Measurements from ENCODE around the gene SLC22A3. TPM values are rescaled to one million over a fixed set of nuclear protein-coding genes. Genes with fewer than 3 reads are reported as not detected.

The SLC22A3 gene
- total RNA-seq, 2 experiments from 2014 or later: not detected

- H3K27ac Mint-ChIP-seq: no peak overlapping the region
- H3K36me3 Mint-ChIP-seq (ENCODE audit: low read depth): no peaks in the 10 kb centered on the region
- H3K4me1 Mint-ChIP-seq (ENCODE audit: low read depth): no peaks in the 10 kb centered on the region
- H3K9me3 Mint-ChIP-seq: no peaks in the 10 kb centered on the region
- TF ChIP-seq CTCF (IDR thresholded peaks at IDR 0.05): no peak
- intact Hi-C loops (cut with micrococcal nuclease): no loop called here
- POLR2A ChIA-PET: no interaction called here
- ATAC-seq (no peak), DNase-seq (no peak)
- H3K4me3 Mint-ChIP-seq: no peak overlapping the region
- H3K27me3 Mint-ChIP-seq: peaks cover 31% of the 10 kb centered on the region
- CTCF ChIA-PET: no interaction called here
Measured at GRCh38 chr6:160333841-160334240, 14.3 kb upstream of the SLC22A3 start.

- intact Hi-C loops (cut with micrococcal nuclease): no loop called here
- no peaks in the 10 kb centered on the region for H3K4me1 Mint-ChIP-seq (ENCODE audit: low read depth)
- no peak for TF ChIP-seq CTCF (IDR thresholded peaks at IDR 0.05)
- H3K9me3 Mint-ChIP-seq: no peaks in the 10 kb centered on the region
- ChIA-PET CTCF (no interaction called here), POLR2A (no interaction called here)
- DNase-seq: no peak
- no peaks in the 10 kb centered on the region for H3K36me3 Mint-ChIP-seq (ENCODE audit: low read depth)
- H3K27me3 Mint-ChIP-seq: peaks cover 29% of the 10 kb centered on the region
- ATAC-seq: no peak
- H3K27ac Mint-ChIP-seq: no peak overlapping the region
- H3K4me3 Mint-ChIP-seq: no peak overlapping the region
Measured at GRCh38 chr6:160336200-160336599, 12.0 kb upstream of the SLC22A3 start.

GRCh38 chr6:160337301-160337700, 10.9 kb upstream of the SLC22A3 start:
- ATAC-seq (no peak), DNase-seq (no peak)
- Mint-ChIP-seq H3K27ac (no peak overlapping the region), H3K27me3 (peaks cover 29% of the 10 kb centered on the region), H3K4me1 (ENCODE audit: low read depth) (no peaks in the 10 kb centered on the region), H3K4me3 (no peak overlapping the region), H3K36me3 (ENCODE audit: low read depth) (no peaks in the 10 kb centered on the region), H3K9me3 (no peaks in the 10 kb centered on the region)
- ChIA-PET CTCF (no interaction called here), POLR2A (no interaction called here)
- intact Hi-C loops (cut with micrococcal nuclease): no loop called here
- no peak for TF ChIP-seq CTCF (IDR thresholded peaks at IDR 0.05)

- Mint-ChIP-seq H3K36me3 (ENCODE audit: low read depth) (no peaks in the 10 kb centered on the region), H3K4me1 (ENCODE audit: low read depth) (no peaks in the 10 kb centered on the region), H3K4me3 (no peak overlapping the region), H3K27me3 (peaks cover 27% of the 10 kb centered on the region), H3K27ac (no peak overlapping the region), H3K9me3 (no peaks in the 10 kb centered on the region)
- no peak for DNase-seq
- TF ChIP-seq CTCF (IDR thresholded peaks at IDR 0.05): no peak
- ATAC-seq: no peak
- intact Hi-C loops (cut with micrococcal nuclease): no loop called here
- ChIA-PET CTCF (no interaction called here), POLR2A (no interaction called here)
Measured at GRCh38 chr6:160337991-160338390, 10.2 kb upstream of the SLC22A3 start.

- intact Hi-C loops (cut with micrococcal nuclease): no loop called here
- peaks cover 25% of the 10 kb centered on the region for H3K27me3 Mint-ChIP-seq
- ChIA-PET CTCF (no interaction called here), POLR2A (no interaction called here)
- TF ChIP-seq CTCF (IDR thresholded peaks at IDR 0.05): no peak
- H3K36me3 Mint-ChIP-seq (ENCODE audit: low read depth): no peaks in the 10 kb centered on the region
- H3K4me1 Mint-ChIP-seq (ENCODE audit: low read depth): no peaks in the 10 kb centered on the region
- no peaks in the 10 kb centered on the region for H3K9me3 Mint-ChIP-seq
- ATAC-seq (no peak), DNase-seq (no peak)
- H3K27ac Mint-ChIP-seq: no peak overlapping the region
- H3K4me3 Mint-ChIP-seq: no peak overlapping the region
Measured at GRCh38 chr6:160343144-160343543, 5.0 kb upstream of the SLC22A3 start.

All from activated CD8-positive, alpha-beta T cell treated with anti-CD3 and anti-CD28 coated beads for 36 hours (primary cell).